ENCODE measurements around the gene LRRN2. TPM values are rescaled to one million over a fixed set of nuclear protein-coding genes. Genes with fewer than 3 reads are reported as not detected.

LRRN2 gene
- total RNA-seq, 1 experiment from 2014 or later: 5.8 TPM

- H3K4ac ChIP-seq (ENCODE audit: low read depth, low read length): no peak overlapping the region
- H4K8ac ChIP-seq (replicated peaks; ENCODE audit: insufficient read length, low read depth, low read length): no peak overlapping the region
- H4K5ac ChIP-seq (ENCODE audit: insufficient read length, low read depth, low read length): no peak overlapping the region
- H4K20me1 ChIP-seq (ENCODE audit: control insufficient read depth, insufficient read depth, insufficient read length): no peaks in the 10 kb centered on the region
- no peak overlapping the region for H4K91ac ChIP-seq (ENCODE audit: insufficient read length, low read depth, low read length)
- Mint-ChIP-seq H3K4me1 (peaks cover 14 to 17% of the 10 kb centered on the region in 2 experiments), H3K36me3 (ENCODE audit: insufficient read depth in 1 of 3, low read depth in 3 of 3) (no peaks in the 10 kb centered on the region; a peak in 2 of 7 replicates), H3K9me3 (no peaks in the 10 kb centered on the region; a peak in 1 of 5 replicates), H3K27ac (no peak overlapping the region), H3K27me3 (ENCODE audit: low read depth) (peaks cover 2% of the 10 kb centered on the region), H3K4me3 (no peak overlapping the region)
- no peak overlapping the region for H3K4me2 ChIP-seq (ENCODE audit: insufficient read depth, insufficient read length, low read length)
- H2BK12ac ChIP-seq (ENCODE audit: insufficient read length, low read depth, low read length): no peak overlapping the region
- no peaks in the 10 kb centered on the region for H3K9me3 ChIP-seq (ENCODE audit: control insufficient read depth, low read depth, low read length)
- no peak overlapping the region for H3K14ac ChIP-seq (ENCODE audit: insufficient read depth, low read length)
- H2BK15ac ChIP-seq (ENCODE audit: low read depth, low read length): no peak overlapping the region
- DNase-seq: no peak
- no peaks in the 10 kb centered on the region for H3K27me3 ChIP-seq (ENCODE audit: insufficient read depth, low read length)
- H3K79me2 ChIP-seq (ENCODE audit: insufficient read depth, low read length): no peaks in the 10 kb centered on the region
- no peak overlapping the region for H2AK5ac ChIP-seq (ENCODE audit: insufficient read length, low read length)
- H2BK20ac ChIP-seq (ENCODE audit: low read depth, low read length, poor library complexity, severe bottlenecking): no peak overlapping the region
- no peak overlapping the region for H2BK5ac ChIP-seq (ENCODE audit: insufficient read length, low read length)
- no peak overlapping the region for H3K18ac ChIP-seq (ENCODE audit: insufficient read length, low read depth, low read length)
- H3K56ac ChIP-seq (ENCODE audit: insufficient read length, low read depth, low read length): no peak overlapping the region
- no peaks in the 10 kb centered on the region for H3K23me2 ChIP-seq (ENCODE audit: insufficient read length, low read depth, low read length, poor library complexity, severe bottlenecking)
- peaks cover 3% of the 10 kb centered on the region; the same call in 1 of the 2 replicates for H3K4me1 ChIP-seq (ENCODE audit: insufficient read depth, low read length)
- no peaks in the 10 kb centered on the region for H3K79me1 ChIP-seq (ENCODE audit: insufficient read depth, low read depth, low read length, poor library complexity, severe bottlenecking)
- no peak for TF ChIP-seq CTCF (conservative IDR thresholded peaks at IDR 0.05)
- no peak overlapping the region for H3K27ac ChIP-seq (ENCODE audit: insufficient read length, low read depth, low read length)
- no peak overlapping the region for H2AFZ ChIP-seq (ENCODE audit: low read length)
- H3K23ac ChIP-seq (ENCODE audit: insufficient read length, low read depth, low read length): no peak overlapping the region
- WGBS (ENCODE audit: extremely low coverage, insufficient read length, low lambda C conversion rate): no CpG with 5 or more reads among the region's 6 CpGs
- no peak overlapping the region for H3K9ac ChIP-seq (ENCODE audit: extremely low read depth, insufficient read length, low read length)
- H3T11ph ChIP-seq (ENCODE audit: low read length): no peak overlapping the region
- H2BK120ac ChIP-seq (ENCODE audit: low read depth, low read length, poor library complexity, severe bottlenecking): no peak overlapping the region
These were observed 42.0 kb downstream of the LRRN2 start for GRCh38 chr1:204643503-204643902.
